HEK293T (cell line): Measurements from ENCODE around the gene TCF7L2.

Experiments
- ARNT ChIP-seq: fragments of 450-650 bp; IDR thresholded peaks from 2 replicates; pipeline ENCODE4 v1.6.1; 2017; ENCODE audit warnings: mild to moderate bottlenecking
- BHLHE40 ChIP-seq: fragments of 450-650 bp; IDR thresholded peaks from 2 replicates; pipeline ENCODE4 v1.6.1; 2016; ENCODE audit warnings: mild to moderate bottlenecking, moderate library complexity, borderline replicate concordance
- CTBP1 ChIP-seq: fragments of 450-650 bp; IDR thresholded peaks from 2 replicates; pipeline ENCODE4 v1.6.1; 2016; ENCODE audit warnings: borderline replicate concordance
- ELF4 ChIP-seq: fragments of 450-650 bp; IDR thresholded peaks from 2 replicates; pipeline ENCODE4 v1.6.1; 2017; ENCODE audit warnings: antibody characterized with exemption
- FOXA1 ChIP-seq: fragments of 450-650 bp; IDR thresholded peaks from 2 replicates; pipeline ENCODE4 v1.6.1; 2016; ENCODE audit warnings: mild to moderate bottlenecking
- FOXM1 ChIP-seq: fragments of 450-650 bp; IDR thresholded peaks from 2 replicates; pipeline ENCODE4 v1.6.1; 2017; ENCODE audit warnings: mild to moderate bottlenecking, borderline replicate concordance
- HDGF ChIP-seq: fragments of 450-650 bp; IDR thresholded peaks from 2 replicates; pipeline ENCODE4 v1.6.1; 2017; ENCODE audit warnings: antibody characterized with exemption, borderline replicate concordance
- NFRKB ChIP-seq: fragments of 450-650 bp; IDR thresholded peaks from 2 replicates; pipeline ENCODE4 v1.6.1; 2016; ENCODE audit warnings: mild to moderate bottlenecking, moderate library complexity
- PKNOX1 ChIP-seq: fragments of 450-650 bp; IDR thresholded peaks from 2 replicates; pipeline ENCODE4 v1.6.1; 2016
- SP1 ChIP-seq: fragments of 450-650 bp; IDR thresholded peaks from 2 replicates; pipeline ENCODE4 v1.6.1; 2017
- SUZ12 ChIP-seq: fragments of 450-650 bp; IDR thresholded peaks from 2 replicates; pipeline ENCODE4 v1.6.1; 2016; ENCODE audit warnings: mild to moderate bottlenecking
- TARDBP ChIP-seq: fragments of 450-650 bp; IDR thresholded peaks from 2 replicates; pipeline ENCODE4 v1.6.1; 2016
- ZNF384 ChIP-seq: fragments of 450-650 bp; IDR thresholded peaks from 2 replicates; pipeline ENCODE4 v1.6.1; 2016

DNA sequence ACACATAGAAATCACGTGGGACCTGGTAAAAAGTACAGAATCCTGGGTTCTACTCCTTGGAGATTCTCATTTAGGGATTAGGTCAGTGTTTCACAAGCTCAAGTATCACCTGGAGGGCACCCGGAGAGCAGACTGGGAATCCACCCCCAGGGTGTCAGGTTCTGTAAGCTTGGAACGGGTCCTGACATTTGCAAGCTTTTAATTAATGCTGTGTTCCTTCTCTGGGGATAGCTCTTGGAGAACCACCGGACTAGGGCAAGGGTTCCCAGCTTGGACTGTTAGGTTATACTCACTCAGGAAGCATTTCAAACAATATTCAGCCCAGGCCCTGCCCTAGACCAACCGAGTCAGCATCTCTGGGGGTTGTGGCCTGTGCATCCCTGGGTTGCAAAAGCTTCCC, 23.0 kb downstream of the TCF7L2 start:
- TF ChIP-seq BHLHE40 (no peak), SUZ12 (no peak), TARDBP (no peak), SP1 (no peak), FOXM1 (no peak), ARNT (no peak), ZNF384 (no peak), PKNOX1 (no peak), FOXA1 (no peak), HDGF (no peak), CTBP1 (no peak), NFRKB (no peak), ELF4 (no peak)
